Measurements from ENCODE around the gene TRIML2. TPM values are rescaled to one million over a fixed set of nuclear protein-coding genes. Genes with fewer than 3 reads are reported as not detected.

TRIML2 gene
- total RNA-seq, 1 donor from 2014 or later, result not detected

DNA sequence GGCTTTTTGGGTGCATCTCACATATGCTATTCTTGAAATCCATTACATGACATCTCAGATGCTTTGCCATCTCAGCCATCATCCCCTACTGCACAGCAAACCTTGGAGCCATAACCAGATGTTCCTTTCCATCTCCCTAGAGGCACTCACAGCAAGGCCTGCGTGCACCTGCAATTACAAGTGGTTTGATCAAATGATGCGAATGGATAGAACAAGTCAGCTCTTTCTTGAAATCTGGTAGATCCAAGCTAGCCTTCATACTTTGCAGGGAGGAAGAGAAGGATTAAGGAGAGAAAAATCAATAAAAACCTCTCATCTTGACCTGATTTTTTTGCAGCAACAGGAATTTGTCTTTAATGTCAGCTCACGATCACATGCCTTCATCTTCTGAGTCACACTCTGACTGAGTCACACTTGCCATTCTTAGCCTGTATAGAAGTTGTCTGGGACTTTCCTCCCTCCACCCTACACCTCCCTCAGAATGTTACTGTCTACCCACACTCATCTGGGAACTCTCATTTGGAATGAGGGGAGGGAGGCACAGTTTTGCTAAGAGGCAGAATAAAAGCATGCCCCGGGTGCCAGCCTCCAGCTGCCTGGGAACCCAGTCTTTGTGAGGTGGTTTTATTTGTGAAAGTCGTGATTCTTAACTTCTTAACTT lies 17.9 kb upstream of the TRIML2 start:
- TF ChIP-seq, protein P1, sequence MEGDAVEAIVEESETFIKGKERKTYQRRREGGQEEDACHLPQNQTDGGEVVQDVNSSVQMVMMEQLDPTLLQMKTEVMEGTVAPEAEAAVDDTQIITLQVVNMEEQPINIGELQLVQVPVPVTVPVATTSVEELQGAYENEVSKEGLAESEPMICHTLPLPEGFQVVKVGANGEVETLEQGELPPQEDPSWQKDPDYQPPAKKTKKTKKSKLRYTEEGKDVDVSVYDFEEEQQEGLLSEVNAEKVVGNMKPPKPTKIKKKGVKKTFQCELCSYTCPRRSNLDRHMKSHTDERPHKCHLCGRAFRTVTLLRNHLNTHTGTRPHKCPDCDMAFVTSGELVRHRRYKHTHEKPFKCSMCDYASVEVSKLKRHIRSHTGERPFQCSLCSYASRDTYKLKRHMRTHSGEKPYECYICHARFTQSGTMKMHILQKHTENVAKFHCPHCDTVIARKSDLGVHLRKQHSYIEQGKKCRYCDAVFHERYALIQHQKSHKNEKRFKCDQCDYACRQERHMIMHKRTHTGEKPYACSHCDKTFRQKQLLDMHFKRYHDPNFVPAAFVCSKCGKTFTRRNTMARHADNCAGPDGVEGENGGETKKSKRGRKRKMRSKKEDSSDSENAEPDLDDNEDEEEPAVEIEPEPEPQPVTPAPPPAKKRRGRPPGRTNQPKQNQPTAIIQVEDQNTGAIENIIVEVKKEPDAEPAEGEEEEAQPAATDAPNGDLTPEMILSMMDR (conservative IDR thresholded peaks at IDR 0.05; ENCODE audit: low read depth, low read length), result no peak
- DNase-seq (ENCODE audit: low read depth), result peak; percentile 86
- H3K4me3 ChIP-seq (ENCODE audit: low read depth, low read length), result no peak overlapping the region

GRCh38 chr4:188121530-188121929 lies 12.1 kb upstream of the TRIML2 start:
- no peak overlapping the region for H3K4me3 ChIP-seq (ENCODE audit: low read depth, low read length)
- no peak for DNase-seq (ENCODE audit: low read depth)
- TF ChIP-seq, protein P1 (conservative IDR thresholded peaks at IDR 0.05; ENCODE audit: low read depth, low read length), result no peak

GRCh38 chr4:188117631-188118324 lies 8.4 kb upstream of the TRIML2 start:
- no peak overlapping the region for H3K4me3 ChIP-seq (ENCODE audit: low read depth, low read length)
- TF ChIP-seq, protein P1 (conservative IDR thresholded peaks at IDR 0.05; ENCODE audit: low read depth, low read length), result no peak
- no peak for DNase-seq (ENCODE audit: low read depth)

GRCh38 chr4:188113156-188113555 lies 3.8 kb upstream of the TRIML2 start:
- no peak for DNase-seq (ENCODE audit: low read depth)
- TF ChIP-seq, protein P1 (conservative IDR thresholded peaks at IDR 0.05; ENCODE audit: low read depth, low read length), result no peak
- H3K4me3 ChIP-seq (ENCODE audit: low read depth, low read length), result no peak overlapping the region

- TF ChIP-seq, protein P1 (conservative IDR thresholded peaks at IDR 0.05; ENCODE audit: low read depth, low read length), result no peak
- H3K4me3 ChIP-seq (ENCODE audit: low read depth, low read length), result no peak overlapping the region
- DNase-seq (ENCODE audit: low read depth), result no peak
Observed at GRCh38 chr4:188111955-188112354, 2.6 kb upstream of the TRIML2 start.

- DNase-seq (ENCODE audit: low read depth), result no peak
- no peak overlapping the region for H3K4me3 ChIP-seq (ENCODE audit: low read depth, low read length)
Observed at GRCh38 chr4:188110741-188111471, 1.5 kb upstream of the TRIML2 start.

More at GRCh38 chr4:188110741-188111471, 1.5 kb upstream of the TRIML2 start:
- TF ChIP-seq, protein P1 (conservative IDR thresholded peaks at IDR 0.05; ENCODE audit: low read depth, low read length), result no peak

All from epithelial cell of proximal tubule (primary cell).